Tibial artery (tissue), 4 donors: ENCODE results near the gene FZD1.
A peak's percentile ranks its signal among the peaks of the same experiment; 100 is the strongest.

ENCODE experiments used
- DNase-seq, 2 donors: peaks; one replicate each; pipeline ENCODE4 v3.0.0-alpha.2; 2019
- H3K27ac ChIP-seq, 2 donors: fragments of 200-600 bp; sonication (generic) in 1 of 2; 1 replicate in 1 of 2; 2 replicates in 1 of 2; pipeline ENCODE4 v1.5.1; 2018 to 2019; ENCODE audit warnings: mild to moderate bottlenecking in 1 of 2
- H3K27me3 ChIP-seq, 2 donors: fragments of 200-600 bp; sonication (generic) in 1 of 2; one replicate each; pipeline versions ENCODE4 v1.5.1 to v1.6.0; 2016 to 2019
- H3K36me3 ChIP-seq, 3 donors: fragments of 200-600 bp; sonication (generic) in 2 of 3; one replicate each; pipeline ENCODE4 v1.5.1; 2016 to 2019; ENCODE audit warnings: mild to moderate bottlenecking in 2 of 3
- H3K4me1 ChIP-seq, 4 donors: fragments of 200-600 bp; sonication (generic) in 2 of 4; 1 replicate in 3 of 4; 2 replicates in 1 of 4; pipeline ENCODE4 v1.5.1; 2016 to 2019
- H3K4me3 ChIP-seq, 2 donors: fragments of 200-600 bp; sonication (generic) in 1 of 2; 1 replicate in 1 of 2; 2 replicates in 1 of 2; pipeline ENCODE4 v1.5.1; 2018 to 2019; ENCODE audit warnings: mild to moderate bottlenecking in 2 of 2
- H3K9me3 ChIP-seq, 3 donors: fragments of 200-600 bp; sonication (generic) in 1 of 3; one replicate each; pipeline ENCODE4 v1.5.1; 2016 to 2019
- intact Hi-C: fragments of 100-400 bp; cut with DNase I; formaldehyde crosslinking; loops from one replicate; pipeline ENCODE4 v1.15.0; 2023; ENCODE audit warnings: low total_unique reads
- TF ChIP-seq, protein P1 (sequence below), 2 experiments: fragments of 200-600 bp in 1 of 2; fragments of 450-650 bp in 1 of 2; IDR thresholded peaks; one replicate each; pipeline ENCODE4 v1.5.1; 2017 to 2019; ENCODE audit warnings: antibody characterized with exemption in 2 of 2, mild to moderate bottlenecking in 1 of 2, moderate library complexity in 1 of 2

Gene FZD1

DNA sequence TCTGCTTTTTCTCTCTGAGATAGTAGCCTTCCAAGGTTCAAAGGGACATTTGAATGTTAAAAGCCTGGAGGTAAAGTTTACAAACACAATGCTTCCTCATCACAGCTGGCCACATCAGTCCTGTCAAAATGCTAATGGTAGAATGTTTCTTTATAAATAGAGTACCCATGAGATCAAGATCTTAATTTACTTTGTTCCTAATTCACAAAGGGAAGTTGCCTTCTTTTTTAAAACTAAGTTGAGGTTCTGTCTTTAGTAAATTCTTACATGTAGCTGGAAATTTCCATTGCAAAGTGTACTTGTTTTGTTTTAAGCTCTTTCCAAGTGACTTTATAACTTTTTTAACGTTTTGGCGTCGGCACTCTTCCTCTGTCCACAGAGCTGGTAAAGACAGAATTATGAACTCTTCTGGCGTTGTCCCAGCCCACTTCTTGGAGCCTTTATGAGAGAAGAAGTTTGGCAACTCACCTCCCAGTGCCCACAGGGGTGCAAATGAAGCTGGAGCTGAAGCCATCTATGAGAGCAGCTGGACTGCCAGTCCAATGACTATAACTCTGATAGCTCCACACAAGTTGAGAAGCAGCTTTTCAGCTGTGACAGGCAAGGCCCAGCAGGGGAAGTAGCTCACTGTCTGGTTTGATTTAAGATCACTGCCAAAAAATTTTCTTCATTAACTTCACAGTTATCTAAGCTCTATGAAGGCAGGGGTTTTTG, 23.3 kb downstream of the FZD1 start:
- H3K9me3 ChIP-seq, result no peaks in the 10 kb centered on the region
- no peak overlapping the region for H3K4me3 ChIP-seq
- intact Hi-C loops, result no loop called here
- TF ChIP-seq, protein P1, sequence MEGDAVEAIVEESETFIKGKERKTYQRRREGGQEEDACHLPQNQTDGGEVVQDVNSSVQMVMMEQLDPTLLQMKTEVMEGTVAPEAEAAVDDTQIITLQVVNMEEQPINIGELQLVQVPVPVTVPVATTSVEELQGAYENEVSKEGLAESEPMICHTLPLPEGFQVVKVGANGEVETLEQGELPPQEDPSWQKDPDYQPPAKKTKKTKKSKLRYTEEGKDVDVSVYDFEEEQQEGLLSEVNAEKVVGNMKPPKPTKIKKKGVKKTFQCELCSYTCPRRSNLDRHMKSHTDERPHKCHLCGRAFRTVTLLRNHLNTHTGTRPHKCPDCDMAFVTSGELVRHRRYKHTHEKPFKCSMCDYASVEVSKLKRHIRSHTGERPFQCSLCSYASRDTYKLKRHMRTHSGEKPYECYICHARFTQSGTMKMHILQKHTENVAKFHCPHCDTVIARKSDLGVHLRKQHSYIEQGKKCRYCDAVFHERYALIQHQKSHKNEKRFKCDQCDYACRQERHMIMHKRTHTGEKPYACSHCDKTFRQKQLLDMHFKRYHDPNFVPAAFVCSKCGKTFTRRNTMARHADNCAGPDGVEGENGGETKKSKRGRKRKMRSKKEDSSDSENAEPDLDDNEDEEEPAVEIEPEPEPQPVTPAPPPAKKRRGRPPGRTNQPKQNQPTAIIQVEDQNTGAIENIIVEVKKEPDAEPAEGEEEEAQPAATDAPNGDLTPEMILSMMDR (IDR thresholded peaks at IDR 0.05), result peak; percentile 9 to 30
- peaks cover 0 to 26% (median 16%) of the 10 kb centered on the region in 4 donors for H3K4me1 ChIP-seq
- peak overlapping the region; percentile 37 to 66 for H3K27ac ChIP-seq
- H3K36me3 ChIP-seq, result no peaks in the 10 kb centered on the region
- peak; percentile 27 to 71 for DNase-seq
- H3K27me3 ChIP-seq, result no peaks in the 10 kb centered on the region

DNA sequence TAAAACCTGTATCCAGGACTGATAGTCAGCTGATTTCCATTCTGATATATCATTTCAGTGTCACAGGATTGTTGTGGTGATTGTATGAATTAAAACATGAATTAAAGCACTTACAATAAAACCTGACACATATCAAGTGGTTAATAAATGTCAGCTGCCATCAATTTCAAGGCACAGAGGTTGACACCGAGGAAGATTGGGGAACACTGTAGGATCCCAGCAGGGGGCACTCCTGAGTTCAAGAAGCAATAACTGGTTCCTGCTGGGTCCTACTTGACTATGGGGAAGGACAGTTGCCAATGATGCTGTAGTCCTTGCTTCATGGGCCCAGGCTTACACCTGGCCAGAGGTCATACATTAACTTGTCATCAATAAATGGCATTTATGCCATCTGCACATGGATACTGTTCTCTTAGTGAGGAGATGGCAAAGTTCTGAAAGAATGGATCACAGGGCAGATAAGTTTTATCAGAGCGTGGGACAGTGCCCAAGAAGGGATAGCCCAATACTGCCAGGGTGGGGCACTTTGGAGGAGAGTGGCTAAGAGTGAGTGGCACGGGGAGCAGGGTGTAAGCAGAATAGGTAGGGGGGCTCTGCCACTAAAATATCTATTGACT, 24.1 kb downstream of the FZD1 start:
- no peaks in the 10 kb centered on the region for H3K27me3 ChIP-seq
- peak overlapping the region; percentile 37 to 66 for H3K27ac ChIP-seq
- no peaks in the 10 kb centered on the region for H3K9me3 ChIP-seq
- no peaks in the 10 kb centered on the region for H3K36me3 ChIP-seq
- intact Hi-C loops, result no loop called here
- peaks cover 0 to 26% (median 14%) of the 10 kb centered on the region in 4 donors for H3K4me1 ChIP-seq
- TF ChIP-seq, protein P1 (IDR thresholded peaks at IDR 0.05), result peak in 1 of 2 experiments; percentile 6
- peak in 1 of 2 donors; percentile 32 for DNase-seq
- H3K4me3 ChIP-seq, result no peak overlapping the region

DNA sequence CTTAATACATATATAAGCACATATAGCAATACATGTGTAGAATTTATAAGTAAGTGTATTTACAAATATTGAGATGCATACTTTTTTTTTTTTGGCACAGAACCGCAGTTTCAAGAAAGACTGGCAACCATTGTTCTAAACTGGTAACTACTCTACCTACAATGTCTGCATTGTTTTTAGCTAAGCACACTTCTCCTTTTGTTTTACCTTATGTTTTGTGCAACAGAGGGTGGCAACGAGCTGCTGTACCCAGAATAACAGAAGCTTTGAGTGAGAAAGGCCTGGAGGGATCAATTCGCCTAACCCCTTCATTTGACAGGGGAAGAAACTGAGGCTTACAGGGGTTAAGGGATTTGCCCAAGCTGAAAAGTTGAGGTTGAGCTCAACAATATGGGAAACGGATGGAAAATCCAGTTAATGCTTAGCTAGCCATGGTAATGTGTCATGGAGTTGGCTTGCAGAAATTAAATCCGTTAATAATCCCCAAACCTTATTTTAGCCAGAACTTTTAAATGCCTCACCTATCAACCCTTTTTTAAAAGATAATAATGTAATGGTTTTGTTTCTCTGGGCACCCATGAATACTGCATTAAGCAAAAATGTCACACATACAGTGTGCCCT, 25.5 kb downstream of the FZD1 start:
- Histone ChIP-seq H3K9me3 (no peaks in the 10 kb centered on the region), H3K27me3 (no peaks in the 10 kb centered on the region), H3K4me1 (peaks cover 0 to 26% (median 14%) of the 10 kb centered on the region in 4 donors), H3K27ac (no peak overlapping the region), H3K4me3 (no peak overlapping the region), H3K36me3 (no peaks in the 10 kb centered on the region)
- TF ChIP-seq, protein P1 (IDR thresholded peaks at IDR 0.05), result no peak
- intact Hi-C loops, result no loop called here
- no peak for DNase-seq

DNA sequence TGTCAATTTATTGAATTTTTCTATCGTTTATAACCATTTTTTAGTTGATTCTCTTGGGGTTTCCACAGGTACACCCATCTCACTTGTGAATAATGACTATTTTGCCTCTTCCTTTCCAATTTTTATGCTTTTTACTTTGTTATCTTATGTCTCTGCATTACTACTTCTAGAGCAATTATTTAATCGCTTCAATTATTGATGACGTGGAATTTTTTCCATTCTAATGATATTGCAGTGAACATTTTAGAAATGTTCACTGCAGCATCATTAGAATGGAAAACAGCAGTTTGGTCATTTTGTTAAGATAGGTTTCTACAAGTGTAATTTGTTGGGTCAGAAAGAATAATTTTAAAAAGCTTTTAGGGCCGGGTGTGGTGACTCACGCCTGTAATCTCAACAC, 27.1 kb downstream of the FZD1 start:
- no peaks in the 10 kb centered on the region for H3K9me3 ChIP-seq
- H3K4me1 ChIP-seq, result peaks cover 0 to 24% (median 14%) of the 10 kb centered on the region in 4 donors
- no peak for DNase-seq
- TF ChIP-seq, protein P1 (IDR thresholded peaks at IDR 0.05), result no peak
- no peaks in the 10 kb centered on the region for H3K36me3 ChIP-seq
- H3K27me3 ChIP-seq, result no peaks in the 10 kb centered on the region
- no peak overlapping the region for H3K27ac ChIP-seq
- H3K4me3 ChIP-seq, result no peak overlapping the region
- intact Hi-C loops, result no loop called here

DNA sequence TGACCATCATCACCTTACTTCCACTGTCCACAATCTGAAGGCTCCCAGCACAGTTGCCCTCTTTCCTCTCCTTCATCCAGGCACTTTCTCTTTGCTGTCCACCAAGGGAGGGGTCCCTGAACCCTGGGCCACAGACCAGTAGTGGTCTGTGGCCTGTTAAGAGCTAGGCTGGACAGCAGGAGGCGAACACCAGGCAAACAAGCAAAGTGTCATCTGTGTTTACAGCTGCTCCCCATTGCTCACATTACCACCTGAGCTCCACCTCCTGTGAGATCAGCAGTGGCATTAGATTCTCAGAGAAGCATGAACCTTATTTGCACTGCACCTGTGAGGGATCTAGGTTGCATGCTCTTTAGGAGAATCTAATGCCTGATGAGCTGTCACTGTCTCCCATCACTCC, 27.7 kb downstream of the FZD1 start:
- TF ChIP-seq, protein P1 (IDR thresholded peaks at IDR 0.05), result no peak
- Histone ChIP-seq H3K27me3 (no peaks in the 10 kb centered on the region), H3K27ac (no peak overlapping the region), H3K9me3 (no peaks in the 10 kb centered on the region), H3K36me3 (no peaks in the 10 kb centered on the region), H3K4me3 (no peak overlapping the region), H3K4me1 (peaks cover 0 to 18% (median 13%) of the 10 kb centered on the region in 4 donors)
- intact Hi-C loops, result no loop called here
- no peak for DNase-seq
